HPDE6-E6E7 (cell line): ENCODE measurements around the gene SLC36A3.
"Not testable (repeated sequence)": the region's sequence is repeated elsewhere in the genome, so short reads cannot be mapped to it uniquely, and the experiment has no call there.

Experiments used
- DNase-seq: peaks from one replicate; pipeline ENCODE4 v3.0.0; 2011; ENCODE audit warnings: missing footprints; ENCODE audit errors: extremely low spot score

SLC36A3 gene

DNA sequence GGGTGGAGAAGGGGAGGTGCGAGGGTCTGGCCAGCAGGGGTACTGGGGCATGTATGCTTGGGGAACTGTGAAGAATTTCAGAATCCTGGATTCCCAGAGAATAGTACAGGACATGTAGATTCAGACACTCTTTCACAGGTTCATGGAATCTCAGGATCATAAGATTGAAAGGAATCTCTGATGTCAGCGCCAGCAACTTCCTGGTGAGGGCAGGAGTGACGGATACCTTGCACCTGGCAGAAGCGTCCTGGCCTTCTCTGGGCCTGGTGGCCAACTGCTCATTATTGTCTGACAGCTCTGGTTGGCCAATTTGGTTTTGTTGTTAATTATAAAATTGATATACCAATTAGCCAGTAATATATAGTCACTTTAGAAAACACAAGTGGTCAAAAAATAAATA is 43.6 kb downstream of the SLC36A3 start:
- DNase-seq = no peak

DNA sequence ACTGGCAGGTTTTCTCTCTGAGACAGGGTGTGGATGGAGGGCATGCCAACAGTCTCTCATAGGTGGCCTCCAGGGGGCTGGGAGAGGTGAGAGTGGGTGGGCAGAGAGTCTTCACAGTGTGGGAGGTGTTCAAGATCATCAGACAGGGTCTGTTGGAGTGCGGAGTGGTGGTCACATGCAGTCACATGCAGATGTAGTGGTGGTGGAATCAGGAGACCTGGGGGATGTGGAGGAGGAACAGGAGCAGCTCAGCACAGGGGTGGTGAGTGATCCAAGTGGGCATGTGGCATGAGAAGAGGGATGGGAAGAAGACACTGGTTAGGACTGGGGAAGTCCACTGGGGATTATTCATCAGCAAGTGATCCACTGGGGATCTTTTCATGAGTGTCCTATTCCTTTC is 44.8 kb downstream of the SLC36A3 start:
- no peak for DNase-seq

DNA sequence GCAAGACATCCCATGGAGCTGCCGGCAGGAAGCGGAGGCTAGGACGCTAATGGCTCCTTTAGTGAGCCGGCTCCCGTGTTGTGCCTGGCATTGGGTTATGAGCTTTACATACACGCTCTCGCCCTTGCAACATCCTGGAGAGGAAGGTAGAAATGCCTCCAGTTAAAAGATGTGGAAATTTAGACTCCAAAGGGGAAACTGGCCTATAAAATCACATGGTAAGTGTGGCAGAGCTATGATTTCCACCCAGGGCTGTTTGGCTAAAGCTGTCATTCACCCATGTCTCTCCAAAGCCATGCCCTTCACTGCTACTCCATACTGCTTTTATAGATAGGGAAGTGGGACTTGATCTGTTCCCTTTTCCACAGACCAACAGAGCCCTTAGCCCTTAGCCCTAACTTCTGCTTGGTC is 45.4 kb downstream of the SLC36A3 start:
- DNase-seq = no peak

DNA sequence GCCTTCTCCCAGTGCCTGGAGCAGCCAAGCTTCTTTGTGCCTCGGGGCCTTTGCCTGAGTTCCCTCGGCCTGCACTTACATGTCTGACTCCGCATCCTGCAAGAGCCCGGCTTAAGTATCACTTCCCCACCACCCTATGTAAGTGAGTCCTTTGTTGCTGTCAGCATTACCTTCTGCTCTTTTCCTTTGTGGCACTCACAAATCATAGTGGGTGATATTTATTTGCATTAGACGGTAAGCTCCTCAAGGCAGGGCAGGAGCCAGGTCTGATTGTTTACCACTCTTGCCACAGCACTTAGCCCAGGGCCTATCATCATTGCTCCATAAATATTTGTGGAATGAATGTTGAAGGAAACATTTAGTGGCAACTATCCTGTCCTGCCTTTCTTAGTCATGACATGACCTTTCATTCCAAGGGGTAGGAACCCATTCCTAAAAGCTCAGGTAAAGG is 45.8 kb downstream of the SLC36A3 start:
- peak; percentile 52 for DNase-seq

DNA sequence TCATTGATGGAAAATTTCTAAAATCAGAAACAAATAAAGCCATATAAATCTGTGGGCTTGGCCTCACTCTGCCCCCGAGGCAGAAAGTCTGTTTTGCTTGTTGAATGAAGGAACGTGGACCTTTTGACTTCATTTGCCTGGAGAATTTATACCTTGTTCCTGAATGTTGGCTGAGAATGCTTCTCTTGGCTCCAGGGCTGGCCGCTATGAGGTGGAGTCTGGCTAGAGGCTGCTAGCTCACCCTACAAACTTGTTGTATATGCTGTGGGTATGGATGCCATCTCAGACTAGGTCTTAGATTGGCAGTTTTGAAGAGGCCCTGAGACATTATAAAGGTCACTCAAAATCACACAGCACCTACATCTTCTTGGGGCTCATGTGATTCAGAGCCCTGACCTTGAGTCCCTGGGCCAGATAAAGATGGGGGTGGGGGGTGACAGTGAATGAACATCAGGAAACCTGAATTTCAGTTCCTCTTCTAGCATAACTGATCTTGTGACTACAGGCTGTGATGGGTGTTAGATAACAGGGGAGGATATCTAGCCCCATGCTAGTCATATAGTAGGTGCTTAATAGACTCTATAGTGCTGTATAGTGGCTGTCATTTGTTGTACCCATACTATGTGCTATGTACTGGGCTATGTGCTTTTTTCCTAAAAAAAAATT is 47.8 kb downstream of the SLC36A3 start:
- no peak for DNase-seq

DNA sequence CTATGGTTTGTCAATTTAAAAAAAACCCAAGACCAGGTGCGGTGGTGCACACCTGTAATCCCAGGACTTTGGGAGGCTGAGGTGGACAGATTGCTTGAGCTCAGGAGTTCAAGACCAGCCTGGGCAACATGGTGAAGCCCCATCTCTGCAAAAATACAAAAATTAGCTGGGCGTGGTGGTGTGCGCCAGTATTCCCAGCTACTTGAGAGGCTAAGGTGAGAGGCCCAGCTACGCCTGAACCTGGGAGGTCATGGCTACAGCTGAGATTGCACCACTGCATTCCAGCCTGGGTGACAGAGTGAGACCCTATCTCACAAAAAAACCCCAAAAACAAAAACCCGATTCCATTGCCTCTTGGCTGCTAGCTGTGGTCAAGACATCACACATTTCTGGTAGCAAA is 48.6 kb downstream of the SLC36A3 start:
- DNase-seq = not testable (repeated sequence)

DNA sequence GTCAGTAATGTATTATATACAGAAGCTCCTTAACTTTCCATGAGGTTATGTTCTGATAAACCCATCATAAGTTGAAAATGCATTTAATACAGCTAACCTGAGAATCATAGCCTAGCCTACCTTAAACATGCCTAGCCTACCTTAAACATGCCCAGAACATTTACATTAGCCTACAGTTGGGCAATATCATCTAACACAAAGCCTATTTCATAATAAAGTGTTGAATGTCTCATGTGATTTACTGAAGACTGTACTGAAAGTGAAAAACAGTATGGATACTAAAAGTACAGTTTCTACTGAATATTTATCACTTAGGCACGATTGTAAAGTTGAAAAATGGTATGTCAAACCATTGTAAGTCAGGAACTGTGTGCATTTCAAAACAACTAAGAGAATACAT is 49.0 kb downstream of the SLC36A3 start:
- no peak for DNase-seq

DNA sequence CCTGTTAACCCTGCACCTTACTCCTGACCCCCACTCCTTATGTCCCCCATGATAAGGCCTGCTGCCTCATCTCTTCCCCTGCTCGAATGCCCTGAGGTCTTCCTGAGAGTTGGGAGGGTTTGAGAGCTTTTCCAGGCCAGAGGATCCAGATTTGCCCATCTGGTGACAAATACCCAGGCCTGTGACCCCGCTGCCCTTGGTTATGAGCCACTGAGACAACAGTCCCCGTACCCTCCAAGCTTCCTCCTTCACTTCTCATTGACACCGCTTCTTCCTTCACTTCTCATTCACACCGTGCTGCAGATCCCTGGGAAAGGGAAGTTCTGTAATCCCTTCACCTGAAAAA is 50.0 kb downstream of the SLC36A3 start:
- DNase-seq = no peak

DNA sequence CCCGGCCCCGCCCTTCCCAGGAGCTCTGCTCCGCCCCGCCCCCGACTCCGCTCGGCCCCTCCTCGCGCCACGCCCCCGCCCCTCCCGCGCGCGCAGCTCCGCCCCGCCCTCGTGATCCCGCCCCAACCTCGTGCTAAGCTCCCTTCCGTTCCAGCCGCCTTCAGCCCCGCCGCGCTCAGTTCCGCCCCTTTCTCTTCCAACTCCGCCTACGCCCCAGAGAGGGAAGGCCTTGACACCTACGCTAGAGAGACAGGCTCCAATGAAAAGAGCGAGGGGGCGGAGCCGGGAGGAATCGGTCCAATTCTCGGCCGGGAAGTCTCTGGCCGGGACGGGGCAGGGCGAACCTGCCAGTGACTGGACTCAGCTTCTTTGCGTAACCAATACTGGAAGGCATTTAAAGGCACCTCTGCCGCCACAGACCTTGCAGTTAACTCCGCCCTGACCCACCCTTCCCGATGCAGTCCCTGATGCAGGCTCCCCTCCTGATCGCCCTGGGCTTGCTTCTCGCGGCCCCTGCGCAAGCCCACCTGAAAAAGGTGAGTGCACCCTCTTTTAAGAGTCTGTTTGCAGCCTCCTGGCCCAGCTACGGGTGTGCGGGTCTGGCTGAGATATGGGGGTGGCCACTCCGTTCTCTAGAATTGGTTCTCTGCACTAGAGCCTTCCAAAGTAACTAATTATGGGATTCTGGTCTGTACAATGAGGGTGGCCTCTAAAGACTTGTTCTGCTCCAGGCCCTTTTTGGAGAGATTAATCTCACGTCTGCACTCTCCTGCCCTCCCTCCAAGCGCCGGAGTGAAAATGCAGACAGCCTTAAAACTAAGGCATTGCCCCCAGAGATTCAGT is 50.6 kb downstream of the SLC36A3 start, which contains the start of gene GM2A:
TSS of gene GM2A (plus strand) at position 424 of the 843 bp plus-strand sequence. CDS start at position 456, 32 bp downstream.
- peak; percentile 96 for DNase-seq

DNA sequence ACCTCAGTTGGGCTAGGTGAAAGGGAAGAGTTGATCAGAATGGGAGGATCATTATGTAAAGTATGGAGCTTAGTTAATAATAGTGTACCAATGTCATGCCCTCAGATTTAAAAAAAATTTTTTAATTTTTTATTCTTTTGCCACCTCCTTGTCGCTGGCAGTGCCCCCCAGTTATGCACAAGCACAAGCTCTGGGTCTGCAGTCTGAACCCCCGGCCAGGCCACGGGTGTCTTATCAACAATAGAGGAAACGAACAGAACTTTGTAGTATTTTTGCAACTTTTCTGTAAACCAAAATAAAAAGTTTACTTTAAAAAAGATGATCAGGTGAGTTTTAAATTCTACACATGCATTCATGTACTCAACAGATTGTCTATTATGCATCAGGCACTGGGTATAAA is 51.9 kb downstream of the SLC36A3 start:
- DNase-seq = no peak

DNA sequence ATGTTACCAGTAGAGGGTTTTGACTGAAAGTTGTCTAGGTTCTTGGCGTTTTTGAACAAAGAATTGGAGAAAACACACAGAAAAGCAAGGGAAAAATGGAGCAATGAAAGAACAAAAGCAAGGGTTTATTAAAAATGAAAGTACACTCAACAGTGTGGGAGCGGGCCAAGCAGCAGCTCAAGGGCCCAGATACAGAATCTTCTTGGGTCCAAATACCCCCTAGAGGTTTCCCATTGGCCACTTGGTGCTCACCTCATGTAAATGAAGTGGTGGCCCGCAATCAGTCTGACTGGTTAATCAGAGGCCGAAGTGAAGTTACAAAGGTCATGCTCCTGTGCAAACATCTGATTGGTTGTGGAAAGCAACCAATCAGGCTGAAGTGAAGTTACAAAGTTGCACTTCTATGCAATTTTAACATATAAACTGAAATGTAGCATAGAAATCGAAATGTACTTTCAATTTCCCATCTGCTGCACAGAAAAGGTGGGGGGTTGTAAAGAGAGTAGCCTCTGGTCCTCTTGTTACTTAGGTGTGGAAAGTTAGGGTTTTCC is 52.5 kb downstream of the SLC36A3 start:
- DNase-seq = no peak

DNA sequence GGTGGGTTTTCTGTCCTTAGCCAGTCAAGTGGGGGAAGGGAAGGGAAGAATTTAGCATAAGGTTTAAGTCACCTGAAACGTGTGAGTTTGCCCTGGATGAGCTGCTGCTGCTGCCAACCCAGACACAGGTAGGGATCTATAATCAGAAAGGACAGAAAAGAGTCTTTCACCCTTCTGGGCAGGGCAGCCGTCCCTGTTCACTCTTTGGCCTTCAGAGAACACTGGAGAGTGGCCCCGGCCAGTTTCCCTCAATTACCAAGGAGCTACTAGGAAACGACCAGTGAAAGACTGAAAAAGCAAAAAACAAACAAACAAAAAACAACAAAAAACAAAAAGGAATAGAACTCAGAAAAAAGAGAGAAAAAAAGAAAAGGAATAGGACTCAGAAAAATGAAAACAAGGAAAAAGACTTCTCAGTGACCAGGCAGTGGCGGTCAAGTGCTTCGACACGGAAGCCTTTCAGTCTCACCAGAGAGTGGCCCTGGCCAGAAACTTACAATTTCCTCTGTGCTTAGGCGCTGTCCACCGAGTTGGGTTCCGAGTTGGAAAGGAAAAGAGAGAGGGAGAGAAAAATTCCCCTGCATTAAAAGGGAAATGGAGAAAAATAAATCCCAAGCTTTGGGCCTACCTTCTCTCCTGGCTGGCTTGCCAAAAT is 53.1 kb downstream of the SLC36A3 start:
- no peak for DNase-seq

DNA sequence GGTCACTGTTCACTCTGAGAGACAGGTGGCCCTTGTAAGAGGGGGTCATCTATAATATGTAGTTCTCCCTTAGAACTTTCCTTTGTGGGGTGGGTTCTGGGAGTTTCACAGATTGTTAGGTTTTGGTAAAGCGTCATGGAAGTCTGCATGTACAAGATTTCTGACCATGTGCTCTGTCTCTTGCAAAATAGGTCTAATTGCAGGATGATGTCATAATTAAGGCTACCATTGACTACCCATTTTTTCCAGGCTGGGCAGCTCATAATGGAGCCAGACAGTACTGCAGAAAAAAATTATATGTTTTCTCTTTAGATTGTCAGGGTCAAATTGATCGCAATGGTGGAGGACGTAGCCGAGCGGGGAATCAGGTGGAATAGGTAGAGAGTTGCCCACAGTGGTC is 54.3 kb downstream of the SLC36A3 start:
- no peak for DNase-seq

DNA sequence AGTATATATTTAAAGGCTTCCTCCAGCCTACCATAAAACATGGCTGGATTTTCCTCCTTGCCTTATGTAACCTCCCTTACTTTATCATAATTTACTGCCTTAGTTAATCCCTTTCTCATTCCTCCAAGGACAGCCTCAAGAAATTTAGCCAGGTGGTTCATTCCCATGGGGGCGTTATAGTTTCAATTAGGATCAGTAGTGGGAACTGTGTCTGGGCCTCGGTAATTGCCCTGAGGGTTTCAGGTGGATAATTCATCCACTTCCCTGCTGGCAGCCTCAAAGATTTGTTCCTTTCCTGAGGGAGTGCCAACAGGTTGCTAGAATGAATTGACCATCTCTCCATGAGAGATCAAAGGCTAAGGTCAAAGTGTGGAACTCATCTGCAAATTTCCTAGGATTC is 54.9 kb downstream of the SLC36A3 start:
- no peak for DNase-seq

DNA sequence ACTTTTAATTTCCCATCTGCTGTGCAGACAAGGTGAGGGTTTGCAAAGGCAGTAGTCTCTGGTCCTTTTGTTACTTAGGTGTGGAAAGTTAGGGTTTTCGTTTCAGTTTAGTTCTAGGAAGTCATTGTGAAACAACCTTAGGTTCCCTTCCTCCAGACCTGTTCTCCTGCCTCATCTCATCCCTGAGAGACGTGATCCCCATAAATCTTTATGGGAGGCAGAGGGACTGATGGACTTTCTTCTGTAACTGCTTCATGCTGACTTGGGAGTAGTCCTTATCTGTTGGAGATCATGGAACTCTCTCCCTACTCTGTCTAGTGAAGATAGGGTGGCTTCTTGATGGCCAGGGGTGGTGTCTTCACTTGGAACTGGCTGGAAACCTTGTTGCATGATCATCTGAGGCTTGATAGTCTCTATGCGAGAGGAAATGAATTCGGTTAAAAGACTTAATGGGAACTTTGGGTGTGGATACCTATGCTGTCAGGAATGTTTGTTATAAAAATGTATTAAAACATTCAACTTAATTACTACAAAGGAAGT is 57.8 kb downstream of the SLC36A3 start:
- no peak for DNase-seq

DNA sequence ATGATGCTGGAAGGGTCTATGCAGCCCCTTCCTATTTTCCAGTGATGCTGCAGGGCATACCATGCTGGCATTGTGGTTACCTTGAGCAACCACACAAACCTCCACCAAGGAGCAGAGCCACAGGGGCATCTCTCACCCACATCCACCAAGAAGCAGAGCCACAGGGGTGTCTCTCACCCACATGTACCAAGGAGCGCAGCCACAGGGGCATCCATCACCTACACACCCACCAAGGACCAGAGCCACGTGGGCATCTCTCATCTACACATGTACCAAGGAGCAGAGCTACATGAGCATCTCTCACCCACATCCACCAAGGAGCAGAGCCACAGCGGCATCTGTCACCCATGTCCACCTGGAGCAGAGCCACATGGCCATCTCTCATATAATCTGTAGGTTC is 59.4 kb downstream of the SLC36A3 start:
- no peak for DNase-seq

DNA sequence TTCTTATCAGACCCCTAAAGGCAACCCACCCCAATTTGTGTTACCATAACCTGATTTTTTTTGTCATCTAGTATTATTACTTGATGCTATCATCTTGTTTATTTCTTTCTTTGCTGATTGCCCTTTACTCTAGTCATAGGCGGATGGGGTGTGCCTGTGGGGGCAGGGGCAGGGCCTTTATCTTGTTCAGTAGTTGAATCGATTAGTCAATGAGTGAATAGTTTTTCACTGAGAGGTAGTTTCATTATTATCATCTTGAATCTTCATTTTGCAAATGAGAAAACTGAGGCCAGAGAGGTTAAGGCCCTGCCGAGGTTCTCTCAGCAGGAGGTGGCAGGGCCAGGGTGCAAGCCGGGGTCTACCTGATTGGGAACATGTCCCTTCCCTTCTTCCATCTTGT is 60.0 kb downstream of the SLC36A3 start:
- DNase-seq = no peak

DNA sequence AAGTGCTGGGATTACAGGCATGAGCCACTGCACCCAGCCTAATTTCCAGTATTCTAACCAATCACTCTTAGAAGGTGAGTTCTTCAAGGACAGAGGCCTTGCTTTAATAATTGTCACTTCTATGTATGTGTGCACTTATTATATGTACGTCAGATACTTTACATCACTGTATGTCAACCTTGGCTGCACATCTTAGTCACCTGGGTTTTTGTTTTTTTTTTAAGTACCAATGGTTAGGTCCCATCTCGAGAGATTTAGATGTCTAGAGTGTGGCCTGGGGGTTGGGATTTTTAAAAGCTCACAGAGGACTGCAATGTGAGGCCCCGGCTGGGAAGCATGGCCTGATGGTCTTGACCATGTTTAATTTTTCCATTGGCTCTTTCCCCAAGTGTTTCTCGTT is 60.4 kb downstream of the SLC36A3 start:
- DNase-seq = no peak

DNA sequence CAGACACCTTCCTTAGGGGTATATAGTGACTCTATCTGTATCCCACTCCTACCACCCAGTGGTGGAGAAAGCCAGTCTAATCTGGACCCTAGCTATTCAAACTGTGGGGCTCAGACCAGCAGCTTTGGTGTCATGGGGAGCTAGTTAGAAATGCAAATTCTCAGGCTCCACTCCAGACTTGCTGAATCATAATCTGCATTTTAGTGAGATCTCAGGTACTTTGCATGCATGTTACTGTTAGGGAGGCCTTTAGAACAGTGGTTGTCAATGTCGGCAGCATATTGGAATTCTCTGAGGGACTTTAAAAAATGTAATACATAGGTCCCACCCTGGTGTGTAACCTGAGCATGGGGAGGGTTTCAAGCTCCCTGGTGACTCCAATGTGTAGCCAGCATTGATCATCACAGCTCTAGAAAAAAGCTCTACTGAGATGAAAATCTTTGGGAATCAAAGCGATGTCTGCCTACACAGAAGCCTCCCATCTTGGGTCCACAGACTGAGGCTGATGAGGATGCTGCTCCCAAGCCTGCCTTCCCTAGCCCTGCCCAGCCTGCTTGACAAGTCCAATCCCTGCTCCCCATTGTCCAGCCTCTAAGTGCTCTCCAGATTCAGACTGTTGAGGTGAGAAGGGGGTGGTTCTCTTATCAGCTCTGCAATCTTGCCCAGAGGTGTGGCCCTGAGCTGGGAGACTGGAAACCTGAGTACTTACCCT is 62.5 kb downstream of the SLC36A3 start:
- no peak for DNase-seq

DNA sequence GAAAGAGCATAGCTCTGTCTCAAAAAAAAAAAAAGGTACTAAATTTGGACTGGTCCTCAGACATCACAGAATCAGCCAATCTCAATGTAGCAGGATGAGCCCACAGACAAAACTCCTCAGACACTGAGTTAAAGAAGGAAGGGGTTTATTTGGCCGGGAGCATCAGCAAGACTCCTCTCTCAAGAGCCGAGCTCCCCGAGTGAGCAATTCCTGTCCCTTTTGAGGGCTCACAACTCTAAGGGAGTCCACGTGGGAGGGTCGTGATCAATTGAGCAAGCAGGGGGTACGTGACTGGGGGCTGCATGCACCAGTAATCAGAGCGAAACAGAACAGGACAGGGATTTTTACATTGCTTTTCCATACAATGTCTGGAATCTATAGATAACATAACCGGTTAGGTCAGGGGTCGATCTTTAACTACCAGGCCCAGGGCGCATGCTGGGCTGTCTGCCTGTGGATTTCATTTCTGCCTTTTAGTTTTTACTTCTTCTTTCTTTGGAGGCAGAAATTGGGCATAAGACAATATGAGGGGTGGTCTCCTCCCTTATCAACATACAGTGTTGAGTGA is 63.2 kb downstream of the SLC36A3 start:
- DNase-seq = not testable (repeated sequence)

DNA sequence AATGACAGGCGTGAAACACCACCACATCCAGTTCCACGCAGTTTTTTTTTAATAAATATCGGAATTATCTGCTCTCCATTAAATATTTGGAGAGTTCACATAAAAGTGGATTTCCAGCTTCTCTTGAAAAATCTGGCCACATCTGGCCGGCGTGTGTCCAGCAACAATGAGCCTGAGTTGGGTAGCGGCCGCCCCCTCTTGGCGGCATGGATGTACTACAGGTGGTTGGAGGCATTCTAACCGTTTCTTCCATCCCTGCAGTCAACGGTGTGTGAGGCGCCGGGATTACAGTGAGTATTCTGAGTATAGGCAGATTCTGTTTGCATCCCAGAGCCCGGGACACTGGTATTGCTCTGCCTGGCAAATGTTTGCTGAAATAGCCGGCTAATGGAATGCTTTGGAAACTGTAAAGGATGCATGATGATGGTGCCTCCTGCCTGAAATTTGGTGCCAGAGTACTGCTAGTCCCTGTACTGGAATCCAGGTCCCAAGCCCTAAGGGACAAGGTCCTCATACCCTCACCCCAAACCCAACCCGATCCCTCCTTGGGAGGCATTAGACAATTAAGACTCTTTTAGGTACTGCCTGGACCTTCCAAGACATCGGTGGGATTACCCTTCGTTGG is 64.2 kb downstream of the SLC36A3 start:
- peak; percentile 78 for DNase-seq
